GM23338 (cell line): ENCODE results near the gene LYL1.

Experiments used
- CREB1 ChIP-seq: fragments of 250-450 bp; sonication (Bioruptor Pico); IDR thresholded peaks from 2 replicates; pipeline ENCODE4 v1.5.0; 2020; ENCODE audit warnings: low read depth, mild to moderate bottlenecking, moderate library complexity
- CTCF ChIP-seq, 2 experiments: fragments of 200-600 bp in 1 of 2; sonication (generic) in 1 of 2; conservative IDR thresholded peaks; 2 replicates each; pipeline versions ENCODE4 v1.5.1 to v1.6.1; 2016 to 2017; ENCODE audit warnings: antibody characterized with exemption in 2 of 2, low read depth in 2 of 2, mild to moderate bottlenecking in 2 of 2, moderate library complexity in 1 of 2
- EZH2 ChIP-seq: fragments of 200-600 bp; sonication (generic); IDR thresholded peaks from one replicate; pipeline ENCODE4 v1.8.0; 2017; ENCODE audit warnings: antibody characterized with exemption, mild to moderate bottlenecking, low read depth; ENCODE audit not compliant: unreplicated experiment
- EZH2phosphoT487 ChIP-seq: fragments of 200-600 bp; sonication (generic); IDR thresholded peaks from one replicate; pipeline ENCODE4 v1.8.1; 2018; ENCODE audit warnings: antibody characterized with exemption; ENCODE audit not compliant: unreplicated experiment
- NANOG ChIP-seq: IDR thresholded peaks from 2 replicates; pipeline ENCODE4 v1.6.1; 2016; ENCODE audit warnings: antibody characterized with exemption, borderline replicate concordance
- POLR2AphosphoS5 ChIP-seq: IDR thresholded peaks from 2 replicates; pipeline ENCODE4 v1.6.1; 2016; ENCODE audit warnings: antibody characterized with exemption, low read depth
- STAT1 ChIP-seq: IDR thresholded peaks from one replicate; pipeline ENCODE4 v1.6.1; 2016; ENCODE audit warnings: antibody characterized with exemption; ENCODE audit not compliant: unreplicated experiment
- TF ChIP-seq, protein P1 (sequence below): IDR thresholded peaks from one replicate; pipeline ENCODE4 v1.6.1; 2018; ENCODE audit warnings: antibody characterized with exemption; ENCODE audit not compliant: unreplicated experiment
- TF ChIP-seq, protein P2 (sequence below): fragments of 250-450 bp; sonication (Bioruptor Pico); IDR thresholded peaks from 2 replicates; pipeline ENCODE4 v1.5.0; 2020; ENCODE audit warnings: mild to moderate bottlenecking, moderate library complexity

DNA sequence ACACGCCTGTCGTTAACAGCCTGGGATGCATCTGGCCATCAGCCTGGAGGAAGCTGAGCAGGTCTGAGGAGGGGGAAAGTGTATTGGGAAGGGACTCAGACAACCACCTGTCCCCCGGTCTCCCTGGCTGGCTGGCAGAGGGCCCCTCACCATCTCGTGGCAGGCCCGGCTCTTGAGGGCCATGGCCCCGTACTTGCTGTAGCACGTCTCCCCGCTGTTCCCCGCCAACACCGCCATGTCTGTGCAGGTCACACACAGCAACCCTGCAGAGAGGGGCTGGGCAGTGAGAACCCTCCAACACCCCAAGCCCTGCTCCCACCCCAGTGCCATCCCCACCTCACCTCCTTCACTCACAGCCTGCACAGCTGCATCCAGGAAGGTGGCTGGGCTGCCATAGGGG, 9.9 kb upstream of the LYL1 start:
- TF ChIP-seq CTCF (conservative IDR thresholded peaks at IDR 0.05; ENCODE audit: low read depth in 2 of 2) (no peak), POLR2AphosphoS5 (no peak), EZH2phosphoT487 (no peak), STAT1 (no peak), EZH2 (no peak), NANOG (no peak), CREB1 (no peak)
- TF ChIP-seq, protein P1, sequence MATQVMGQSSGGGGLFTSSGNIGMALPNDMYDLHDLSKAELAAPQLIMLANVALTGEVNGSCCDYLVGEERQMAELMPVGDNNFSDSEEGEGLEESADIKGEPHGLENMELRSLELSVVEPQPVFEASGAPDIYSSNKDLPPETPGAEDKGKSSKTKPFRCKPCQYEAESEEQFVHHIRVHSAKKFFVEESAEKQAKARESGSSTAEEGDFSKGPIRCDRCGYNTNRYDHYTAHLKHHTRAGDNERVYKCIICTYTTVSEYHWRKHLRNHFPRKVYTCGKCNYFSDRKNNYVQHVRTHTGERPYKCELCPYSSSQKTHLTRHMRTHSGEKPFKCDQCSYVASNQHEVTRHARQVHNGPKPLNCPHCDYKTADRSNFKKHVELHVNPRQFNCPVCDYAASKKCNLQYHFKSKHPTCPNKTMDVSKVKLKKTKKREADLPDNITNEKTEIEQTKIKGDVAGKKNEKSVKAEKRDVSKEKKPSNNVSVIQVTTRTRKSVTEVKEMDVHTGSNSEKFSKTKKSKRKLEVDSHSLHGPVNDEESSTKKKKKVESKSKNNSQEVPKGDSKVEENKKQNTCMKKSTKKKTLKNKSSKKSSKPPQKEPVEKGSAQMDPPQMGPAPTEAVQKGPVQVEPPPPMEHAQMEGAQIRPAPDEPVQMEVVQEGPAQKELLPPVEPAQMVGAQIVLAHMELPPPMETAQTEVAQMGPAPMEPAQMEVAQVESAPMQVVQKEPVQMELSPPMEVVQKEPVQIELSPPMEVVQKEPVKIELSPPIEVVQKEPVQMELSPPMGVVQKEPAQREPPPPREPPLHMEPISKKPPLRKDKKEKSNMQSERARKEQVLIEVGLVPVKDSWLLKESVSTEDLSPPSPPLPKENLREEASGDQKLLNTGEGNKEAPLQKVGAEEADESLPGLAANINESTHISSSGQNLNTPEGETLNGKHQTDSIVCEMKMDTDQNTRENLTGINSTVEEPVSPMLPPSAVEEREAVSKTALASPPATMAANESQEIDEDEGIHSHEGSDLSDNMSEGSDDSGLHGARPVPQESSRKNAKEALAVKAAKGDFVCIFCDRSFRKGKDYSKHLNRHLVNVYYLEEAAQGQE: no peak
- TF ChIP-seq, protein P2, sequence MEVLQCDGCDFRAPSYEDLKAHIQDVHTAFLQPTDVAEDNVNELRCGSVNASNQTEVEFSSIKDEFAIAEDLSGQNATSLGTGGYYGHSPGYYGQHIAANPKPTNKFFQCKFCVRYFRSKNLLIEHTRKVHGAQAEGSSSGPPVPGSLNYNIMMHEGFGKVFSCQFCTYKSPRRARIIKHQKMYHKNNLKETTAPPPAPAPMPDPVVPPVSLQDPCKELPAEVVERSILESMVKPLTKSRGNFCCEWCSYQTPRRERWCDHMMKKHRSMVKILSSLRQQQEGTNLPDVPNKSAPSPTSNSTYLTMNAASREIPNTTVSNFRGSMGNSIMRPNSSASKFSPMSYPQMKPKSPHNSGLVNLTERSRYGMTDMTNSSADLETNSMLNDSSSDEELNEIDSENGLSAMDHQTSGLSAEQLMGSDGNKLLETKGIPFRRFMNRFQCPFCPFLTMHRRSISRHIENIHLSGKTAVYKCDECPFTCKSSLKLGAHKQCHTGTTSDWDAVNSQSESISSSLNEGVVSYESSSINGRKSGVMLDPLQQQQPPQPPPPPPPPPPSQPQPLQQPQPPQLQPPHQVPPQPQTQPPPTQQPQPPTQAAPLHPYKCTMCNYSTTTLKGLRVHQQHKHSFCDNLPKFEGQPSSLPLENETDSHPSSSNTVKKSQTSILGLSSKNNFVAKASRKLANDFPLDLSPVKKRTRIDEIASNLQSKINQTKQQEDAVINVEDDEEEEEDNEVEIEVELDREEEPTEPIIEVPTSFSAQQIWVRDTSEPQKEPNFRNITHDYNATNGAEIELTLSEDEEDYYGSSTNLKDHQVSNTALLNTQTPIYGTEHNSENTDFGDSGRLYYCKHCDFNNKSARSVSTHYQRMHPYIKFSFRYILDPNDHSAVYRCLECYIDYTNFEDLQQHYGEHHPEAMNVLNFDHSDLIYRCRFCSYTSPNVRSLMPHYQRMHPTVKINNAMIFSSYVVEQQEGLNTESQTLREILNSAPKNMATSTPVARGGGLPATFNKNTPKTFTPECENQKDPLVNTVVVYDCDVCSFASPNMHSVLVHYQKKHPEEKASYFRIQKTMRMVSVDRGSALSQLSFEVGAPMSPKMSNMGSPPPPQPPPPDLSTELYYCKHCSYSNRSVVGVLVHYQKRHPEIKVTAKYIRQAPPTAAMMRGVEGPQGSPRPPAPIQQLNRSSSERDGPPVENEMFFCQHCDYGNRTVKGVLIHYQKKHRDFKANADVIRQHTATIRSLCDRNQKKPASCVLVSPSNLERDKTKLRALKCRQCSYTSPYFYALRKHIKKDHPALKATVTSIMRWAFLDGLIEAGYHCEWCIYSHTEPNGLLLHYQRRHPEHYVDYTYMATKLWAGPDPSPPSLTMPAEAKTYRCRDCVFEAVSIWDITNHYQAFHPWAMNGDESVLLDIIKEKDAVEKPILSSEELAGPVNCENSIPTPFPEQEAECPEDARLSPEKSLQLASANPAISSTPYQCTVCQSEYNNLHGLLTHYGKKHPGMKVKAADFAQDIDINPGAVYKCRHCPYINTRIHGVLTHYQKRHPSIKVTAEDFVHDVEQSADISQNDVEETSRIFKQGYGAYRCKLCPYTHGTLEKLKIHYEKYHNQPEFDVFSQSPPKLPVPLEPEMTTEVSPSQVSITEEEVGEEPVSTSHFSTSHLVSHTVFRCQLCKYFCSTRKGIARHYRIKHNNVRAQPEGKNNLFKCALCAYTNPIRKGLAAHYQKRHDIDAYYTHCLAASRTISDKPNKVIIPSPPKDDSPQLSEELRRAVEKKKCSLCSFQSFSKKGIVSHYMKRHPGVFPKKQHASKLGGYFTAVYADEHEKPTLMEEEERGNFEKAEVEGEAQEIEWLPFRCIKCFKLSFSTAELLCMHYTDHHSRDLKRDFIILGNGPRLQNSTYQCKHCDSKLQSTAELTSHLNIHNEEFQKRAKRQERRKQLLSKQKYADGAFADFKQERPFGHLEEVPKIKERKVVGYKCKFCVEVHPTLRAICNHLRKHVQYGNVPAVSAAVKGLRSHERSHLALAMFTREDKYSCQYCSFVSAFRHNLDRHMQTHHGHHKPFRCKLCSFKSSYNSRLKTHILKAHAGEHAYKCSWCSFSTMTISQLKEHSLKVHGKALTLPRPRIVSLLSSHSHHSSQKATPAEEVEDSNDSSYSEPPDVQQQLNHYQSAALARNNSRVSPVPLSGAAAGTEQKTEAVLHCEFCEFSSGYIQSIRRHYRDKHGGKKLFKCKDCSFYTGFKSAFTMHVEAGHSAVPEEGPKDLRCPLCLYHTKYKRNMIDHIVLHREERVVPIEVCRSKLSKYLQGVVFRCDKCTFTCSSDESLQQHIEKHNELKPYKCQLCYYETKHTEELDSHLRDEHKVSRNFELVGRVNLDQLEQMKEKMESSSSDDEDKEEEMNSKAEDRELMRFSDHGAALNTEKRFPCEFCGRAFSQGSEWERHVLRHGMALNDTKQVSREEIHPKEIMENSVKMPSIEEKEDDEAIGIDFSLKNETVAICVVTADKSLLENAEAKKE (CRISPR knock-in tag): no peak
